ENCODE measurements around the gene MAOA.
"Not testable (repeated sequence)": the region's sequence is repeated elsewhere in the genome, so short reads cannot be mapped to it uniquely, and the experiment has no call there.

Gene MAOA

GRCh38 chrX:43663173-43663572, 7.1 kb downstream of the MAOA start:
- DNase-seq (ENCODE audit: low read depth in 2 of 2) = no peak

- DNase-seq (ENCODE audit: low read depth in 2 of 2) = no peak
Observed at GRCh38 chrX:43664258-43664657, 8.2 kb downstream of the MAOA start.

DNA sequence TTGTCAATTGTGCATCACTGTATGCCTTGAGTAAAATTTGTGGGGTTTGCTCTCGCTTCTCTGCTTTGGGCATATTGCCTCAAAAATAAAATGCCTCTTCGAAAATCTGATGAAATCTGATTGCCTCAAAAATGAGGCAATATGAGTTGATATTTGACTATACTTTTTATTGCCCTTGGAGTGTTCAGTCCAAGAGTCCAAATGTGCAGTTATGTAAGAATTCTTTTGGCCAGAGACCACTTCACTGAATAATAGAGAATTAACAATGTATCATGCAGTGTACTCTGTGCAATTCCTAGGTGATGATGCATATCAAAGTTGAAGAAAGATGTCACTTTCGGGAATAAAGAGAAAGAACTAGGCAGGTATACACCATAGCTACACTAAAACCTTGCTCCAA, 8.6 kb downstream of the MAOA start:
- no peak for DNase-seq (ENCODE audit: low read depth in 2 of 2)

DNA sequence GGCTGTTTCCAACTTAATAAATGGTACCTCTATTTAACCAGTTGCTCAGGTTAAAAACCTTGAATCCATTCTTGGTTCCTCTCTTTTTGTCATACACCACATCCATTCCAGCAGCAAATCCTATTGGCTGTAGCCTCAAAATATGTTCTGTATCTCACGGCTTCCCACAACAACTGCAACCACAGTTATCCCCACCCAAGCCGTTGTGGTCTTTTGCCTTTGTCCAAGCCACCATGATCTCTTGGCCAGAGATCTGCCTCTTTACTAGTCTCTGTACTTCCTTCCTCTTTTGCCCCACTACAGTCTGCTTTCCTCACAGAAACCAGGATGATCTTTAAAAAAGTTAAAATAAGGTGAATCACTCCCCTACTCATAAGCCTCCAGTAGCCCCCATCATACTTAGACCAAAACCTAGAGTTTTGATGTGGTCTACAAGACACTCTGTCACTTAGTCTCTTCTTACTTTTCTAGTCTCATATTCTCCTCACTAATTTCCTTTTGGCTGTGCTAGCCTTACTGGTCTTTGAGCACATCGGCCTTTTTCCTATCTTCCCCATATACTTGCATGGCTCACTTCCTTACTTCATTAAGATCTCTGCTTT, 10.3 kb downstream of the MAOA start:
- no peak for DNase-seq (ENCODE audit: low read depth in 2 of 2)

GRCh38 chrX:43675965-43676628, 20.0 kb downstream of the MAOA start:
- not testable (repeated sequence) for DNase-seq (ENCODE audit: low read depth in 2 of 2)

GRCh38 chrX:43676971-43677572, 21.0 kb downstream of the MAOA start:
- no peak for DNase-seq (ENCODE audit: low read depth in 2 of 2)

GRCh38 chrX:43677993-43678392, 21.9 kb downstream of the MAOA start:
- DNase-seq (ENCODE audit: low read depth in 2 of 2) = no peak

- no peak for DNase-seq (ENCODE audit: low read depth in 2 of 2)
Observed at GRCh38 chrX:43679058-43679457, 23.0 kb downstream of the MAOA start.

- no peak for DNase-seq (ENCODE audit: low read depth in 2 of 2)
Observed at GRCh38 chrX:43679778-43680177, 23.7 kb downstream of the MAOA start.

DNA sequence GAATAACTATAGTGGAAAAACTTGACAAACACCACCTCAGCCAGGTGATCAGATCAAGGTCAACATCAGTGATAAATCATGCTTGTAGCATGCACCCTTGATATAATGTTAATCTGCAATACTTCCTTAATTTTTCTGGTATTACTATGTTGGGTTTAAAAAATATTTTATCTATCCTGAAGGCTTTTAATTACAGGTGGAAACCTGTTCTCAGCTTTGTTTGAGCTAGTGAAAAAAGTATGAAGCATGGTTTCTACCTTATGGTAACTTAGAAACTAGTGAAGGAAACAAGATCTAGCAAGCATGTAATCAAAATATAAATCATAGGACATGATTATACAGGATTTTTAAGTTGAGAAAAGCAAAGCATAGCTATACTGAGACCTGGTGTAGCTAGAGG, 26.6 kb downstream of the MAOA start:
- DNase-seq (ENCODE audit: low read depth in 2 of 2) = no peak

- no peak for DNase-seq (ENCODE audit: low read depth in 2 of 2)
Observed at GRCh38 chrX:43685221-43685620, 29.1 kb downstream of the MAOA start.

DNA sequence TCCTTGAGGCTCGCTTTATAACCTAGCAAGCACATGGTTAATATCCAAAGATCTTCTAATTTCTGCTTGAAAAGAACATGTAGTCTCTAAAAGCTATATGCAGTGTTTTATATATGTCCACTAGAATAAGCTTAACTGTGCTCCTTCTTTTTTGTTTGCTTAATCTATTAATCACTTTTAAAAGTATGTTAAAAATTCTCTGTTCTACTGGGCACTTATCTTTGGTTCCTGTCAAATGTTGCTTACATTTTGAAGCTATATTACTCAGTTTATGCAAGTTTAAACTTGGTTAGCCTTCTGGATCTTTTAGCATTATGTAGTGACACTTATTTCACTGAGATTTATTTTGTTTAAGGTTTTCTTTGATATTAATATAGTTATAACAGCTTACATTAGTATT, 32.5 kb downstream of the MAOA start:
- DNase-seq (ENCODE audit: low read depth in 2 of 2) = no peak

DNA sequence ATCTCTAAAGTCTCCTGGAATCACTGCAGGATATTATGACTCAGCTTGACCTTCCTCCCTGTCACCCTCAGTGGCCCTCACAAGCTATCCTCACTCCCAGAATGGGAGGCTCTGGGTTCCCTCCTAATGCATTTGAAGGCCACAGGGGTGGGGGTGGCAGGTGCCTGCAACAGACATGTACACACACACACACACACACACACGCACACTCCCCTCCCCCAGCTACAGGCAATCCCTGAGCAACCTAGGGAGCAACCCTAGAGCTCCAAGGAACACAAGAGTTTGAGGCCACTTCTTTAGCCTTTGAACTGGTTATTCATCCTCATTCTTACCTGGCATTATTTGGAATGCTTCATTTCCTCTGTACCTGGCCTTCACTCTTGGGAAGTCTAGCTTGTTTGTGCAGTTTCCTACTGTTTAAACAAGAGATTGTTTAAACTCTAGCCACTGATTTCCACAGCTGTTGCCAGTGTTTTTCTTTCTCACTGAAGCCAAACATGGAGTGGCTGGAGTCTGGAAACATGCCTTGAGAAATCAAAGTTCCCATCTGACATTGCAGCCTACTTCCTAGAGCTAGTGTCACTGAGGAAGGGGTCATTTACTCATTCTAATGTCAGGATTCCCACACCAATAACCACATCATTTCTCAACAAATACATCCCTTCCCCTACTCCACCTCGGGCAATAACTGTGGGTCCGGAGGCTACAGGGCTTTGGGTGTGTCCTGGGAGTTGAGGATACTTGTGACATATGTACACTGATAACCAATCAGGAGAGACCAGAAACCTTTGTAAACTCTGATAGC, 37.7 kb downstream of the MAOA start:
- no peak for DNase-seq (ENCODE audit: low read depth in 2 of 2)

- DNase-seq (ENCODE audit: low read depth in 2 of 2) = no peak
Observed at GRCh38 chrX:43699475-43699874, 43.4 kb downstream of the MAOA start.

GRCh38 chrX:43702079-43702524, 46.0 kb downstream of the MAOA start:
- DNase-seq (ENCODE audit: low read depth in 2 of 2) = no peak

DNA sequence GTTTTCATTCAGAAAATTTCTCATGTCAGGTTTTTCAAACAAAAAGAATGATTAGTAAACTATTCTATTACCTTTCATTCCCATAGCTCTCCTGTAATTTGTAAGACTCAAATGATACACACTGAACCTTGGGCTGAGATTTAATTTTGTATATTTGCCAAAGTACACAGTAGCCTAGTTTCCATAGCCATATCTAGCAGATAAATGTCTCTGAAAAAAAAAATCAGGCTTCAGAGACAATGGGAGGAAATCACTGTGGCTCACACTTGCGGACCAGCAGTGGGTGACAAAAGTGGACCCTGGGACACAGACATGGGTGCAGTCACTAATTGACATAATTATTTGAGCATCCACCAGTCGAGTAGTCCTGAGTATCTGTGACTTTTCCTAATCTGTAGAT, 46.6 kb downstream of the MAOA start:
- no peak for DNase-seq (ENCODE audit: low read depth in 2 of 2)

DNA sequence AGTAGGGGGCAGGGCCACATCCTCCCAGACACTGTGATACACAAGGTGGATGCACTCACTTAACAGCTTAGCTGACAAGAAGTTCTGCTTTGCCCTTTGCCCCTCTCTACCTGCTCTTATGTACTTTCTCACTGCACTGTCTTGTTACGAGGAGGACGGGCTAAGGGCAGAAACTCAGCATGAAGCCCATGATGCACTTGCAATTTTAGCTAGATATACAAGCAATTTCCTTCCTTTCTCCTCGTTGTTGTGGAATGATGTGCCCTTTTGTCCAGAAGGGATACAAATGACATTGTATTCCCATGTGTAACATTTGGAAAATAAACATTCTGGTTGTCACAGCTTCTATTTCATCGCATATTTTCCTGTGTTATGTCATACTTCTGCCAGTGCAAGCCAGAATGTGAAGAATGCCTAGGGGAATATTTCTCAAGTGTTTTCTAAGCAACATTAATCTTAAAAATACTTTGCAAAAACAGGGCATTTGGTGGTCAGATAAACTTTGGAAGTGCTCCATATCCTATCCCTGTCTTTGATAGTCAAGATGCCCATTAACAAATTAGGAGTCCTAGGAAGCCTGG, 47.2 kb downstream of the MAOA start:
- no peak for DNase-seq (ENCODE audit: low read depth in 2 of 2)

- DNase-seq (ENCODE audit: low read depth in 2 of 2) = no peak
Observed at GRCh38 chrX:43706786-43707370, 50.8 kb downstream of the MAOA start.

- no peak for DNase-seq (ENCODE audit: low read depth in 2 of 2)
Observed at GRCh38 chrX:43707812-43708548, 51.9 kb downstream of the MAOA start.

DNA sequence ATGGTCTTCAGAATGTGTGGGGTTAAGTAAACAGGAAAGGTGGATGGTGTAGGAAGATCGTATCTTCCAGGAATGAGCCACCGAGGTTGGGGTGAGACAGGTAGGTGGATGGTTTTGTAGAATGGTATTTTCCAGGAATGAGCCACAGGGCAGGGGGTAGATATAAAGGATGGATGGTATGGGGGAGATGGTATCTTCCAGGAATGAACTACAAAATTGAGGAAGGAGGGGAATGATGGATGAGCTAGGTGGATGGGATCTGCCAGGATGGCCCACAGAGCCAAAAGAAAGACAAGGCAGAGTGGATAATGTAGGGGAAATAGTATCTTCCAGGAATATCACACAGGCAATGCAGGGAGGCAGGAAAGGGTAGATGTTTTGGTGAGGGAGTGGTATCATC, 60.0 kb downstream of the MAOA start:
- no peak for DNase-seq (ENCODE audit: low read depth in 2 of 2)

DNA sequence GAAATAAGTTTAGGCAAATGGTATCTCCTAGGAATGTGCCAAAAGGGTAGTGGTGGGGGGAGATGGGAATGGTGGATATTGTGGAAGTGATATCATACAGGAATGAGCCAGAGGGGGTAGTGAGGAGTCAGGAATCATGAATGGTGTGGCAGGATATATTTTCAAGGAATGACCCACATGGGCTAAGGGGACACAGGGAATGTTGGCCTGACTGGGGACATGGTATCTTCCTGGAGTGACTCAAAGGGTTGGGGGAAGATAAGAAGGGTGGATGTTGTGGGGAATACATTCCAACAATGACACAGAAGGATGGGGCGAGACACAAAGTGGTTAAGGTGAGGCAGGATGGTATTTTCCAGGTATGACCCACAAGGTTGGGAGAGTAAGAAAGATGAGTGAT, 60.6 kb downstream of the MAOA start:
- no peak for DNase-seq (ENCODE audit: low read depth in 2 of 2)
